Body of pancreas (tissue), 4 donors: ENCODE data around the gene CENPU. TPM values are rescaled to one million over a fixed set of nuclear protein-coding genes. Genes with fewer than 3 reads are reported as not detected.

Experiments used
- ATAC-seq: fragments of 150-250 bp; one replicate; pipeline ENCODE4 v1.9.1; 2016
- DNase-seq, 4 donors: peaks; one replicate each; pipeline ENCODE4 v3.0.0-alpha.2; 2019
- H3K27ac ChIP-seq, 4 donors: fragments of 200-600 bp; sonication (generic); 1 replicate in 3 of 4; 2 replicates in 1 of 4; pipeline versions ENCODE4 v1.5.1 to v1.6.1; 2016 to 2019; ENCODE audit warnings: mild to moderate bottlenecking in 1 of 4, mixed read lengths in 1 of 4, moderate library complexity in 1 of 4
- H3K27me3 ChIP-seq, 2 donors: fragments of 200-600 bp; sonication (generic); one replicate each; pipeline ENCODE4 v1.6.0; 2016; ENCODE audit warnings: mild to moderate bottlenecking in 1 of 2
- H3K36me3 ChIP-seq, 2 donors: fragments of 200-600 bp; sonication (generic); replicated peaks in 1 of 2; 2 replicates each; pipeline ENCODE4 v1.5.1; 2016; ENCODE audit warnings: low read depth in 2 of 2; ENCODE audit not compliant: insufficient read depth in 1 of 2
- H3K4me1 ChIP-seq: fragments of 200-600 bp; sonication (generic); one replicate; pipeline ENCODE4 v1.6.0; 2016
- H3K4me3 ChIP-seq, 2 donors: fragments of 200-600 bp; sonication (generic); 1 replicate in 1 of 2; 2 replicates in 1 of 2; pipeline ENCODE4 v1.5.1; 2016 to 2019
- H3K9me3 ChIP-seq, 3 donors: fragments of 200-600 bp; sonication (generic); 1 replicate in 2 of 3; 2 replicates in 1 of 3; pipeline ENCODE4 v1.5.1; 2016
- CTCF ChIP-seq, 7 experiments: fragments of 450-650 bp in 4 of 7; fragments of 200-600 bp in 3 of 7; sonication (generic) in 3 of 7; IDR thresholded peaks; one replicate each; pipeline ENCODE4 v1.5.1; 2016 to 2019; ENCODE audit warnings: antibody characterized with exemption in 7 of 7
- POLR2A ChIP-seq, 3 donors: fragments of 450-650 bp; IDR thresholded peaks; one replicate each; pipeline ENCODE4 v1.6.1; 2016; ENCODE audit warnings: antibody characterized with exemption in 3 of 3, mild to moderate bottlenecking in 2 of 3
- WGBS, 2 donors: methylation state at CpG; one replicate each; pipeline ENCODE4 v1.1.5; 2017; 5-methylcytosine and 5-hydroxymethylcytosine counted together
- intact Hi-C: fragments of 100-400 bp; cut with DNase I; formaldehyde crosslinking; loops from one replicate; pipeline ENCODE4 v1.15.1; 2023
- total RNA-seq, 2 donors: library from RNA; depleted of rRNA; stranded (reverse); fragments of >200 nt; gene quantifications; one replicate each; pipeline ENCODE4 v1.1.0, GENCODE V29; 2016

Gene CENPU
- total RNA-seq, 2 donors from 2014 or later = 2.1 to 2.3 TPM

GRCh38 chr4:184732126-184732525 is 1.8 kb downstream of the CENPU start:
- ATAC-seq (no peak), DNase-seq (no peak)
- 62 to 64% methylated on average over 4 of the region's 4 CpGs for WGBS, 2 donors
- H3K4me1 ChIP-seq = peaks cover 13% of the 10 kb centered on the region
- TF ChIP-seq CTCF (IDR thresholded peaks at IDR 0.05) (no peak), POLR2A (IDR thresholded peaks at IDR 0.05) (no peak)
- no peaks in the 10 kb centered on the region for H3K9me3 ChIP-seq
- H3K27me3 ChIP-seq = no peaks in the 10 kb centered on the region
- intact Hi-C loops = no loop called here
- H3K27ac ChIP-seq = no peak overlapping the region
- H3K36me3 ChIP-seq = no peaks in the 10 kb centered on the region
- no peak overlapping the region for H3K4me3 ChIP-seq

- WGBS, 2 donors = 64 to 73% methylated on average over 6 of the region's 6 CpGs
- TF ChIP-seq CTCF (IDR thresholded peaks at IDR 0.05) (no peak), POLR2A (IDR thresholded peaks at IDR 0.05) (no peak)
- intact Hi-C loops = no loop called here
Measured at GRCh38 chr4:184731056-184731455, 2.8 kb downstream of the CENPU start.

GRCh38 chr4:184729946-184730345 is 4.0 kb downstream of the CENPU start:
- ATAC-seq (no peak), DNase-seq (no peak)
- H3K4me3 ChIP-seq = no peak overlapping the region
- H3K4me1 ChIP-seq = peaks cover 13% of the 10 kb centered on the region
- TF ChIP-seq POLR2A (IDR thresholded peaks at IDR 0.05) (no peak), CTCF (IDR thresholded peaks at IDR 0.05) (no peak)
- H3K9me3 ChIP-seq = no peaks in the 10 kb centered on the region
- no peaks in the 10 kb centered on the region for H3K27me3 ChIP-seq
- intact Hi-C loops = no loop called here
- no peaks in the 10 kb centered on the region for H3K36me3 ChIP-seq
- H3K27ac ChIP-seq = no peak overlapping the region
- 77 to 83% methylated on average over 5 of the region's 5 CpGs for WGBS, 2 donors

More at GRCh38 chr4:184731056-184731455, 2.8 kb downstream of the CENPU start:
- no peak overlapping the region for H3K4me3 ChIP-seq
- H3K27me3 ChIP-seq = no peaks in the 10 kb centered on the region
- no peak overlapping the region for H3K27ac ChIP-seq
- ATAC-seq (no peak), DNase-seq (no peak)
- no peaks in the 10 kb centered on the region for H3K9me3 ChIP-seq
- no peaks in the 10 kb centered on the region for H3K36me3 ChIP-seq
- H3K4me1 ChIP-seq = peaks cover 13% of the 10 kb centered on the region

- Histone ChIP-seq H3K27me3 (no peaks in the 10 kb centered on the region), H3K4me1 (peaks cover 9% of the 10 kb centered on the region), H3K27ac (no peak overlapping the region), H3K4me3 (no peak overlapping the region), H3K36me3 (no peaks in the 10 kb centered on the region), H3K9me3 (no peaks in the 10 kb centered on the region)
- intact Hi-C loops = no loop called here
- WGBS, 2 donors = 59 to 84% methylated on average over 2 of the region's 2 CpGs
- ATAC-seq (no peak), DNase-seq (no peak)
- TF ChIP-seq POLR2A (IDR thresholded peaks at IDR 0.05) = no peak
- no peak for TF ChIP-seq CTCF (IDR thresholded peaks at IDR 0.05)
Measured at GRCh38 chr4:184728858-184729257, 5.0 kb downstream of the CENPU start.

GRCh38 chr4:184727430-184727829 is 6.5 kb downstream of the CENPU start:
- Histone ChIP-seq H3K36me3 (no peaks in the 10 kb centered on the region), H3K9me3 (no peaks in the 10 kb centered on the region), H3K4me3 (no peak overlapping the region), H3K27ac (no peak overlapping the region), H3K27me3 (no peaks in the 10 kb centered on the region), H3K4me1 (no peaks in the 10 kb centered on the region)
- ATAC-seq (no peak), DNase-seq (no peak)
- WGBS, 2 donors = 90 to 97% methylated on average over 3 of the region's 3 CpGs
- TF ChIP-seq CTCF (IDR thresholded peaks at IDR 0.05) (no peak), POLR2A (IDR thresholded peaks at IDR 0.05) (no peak)
- intact Hi-C loops = no loop called here
